Measurements from ENCODE around the gene ENOX2.

DNA sequence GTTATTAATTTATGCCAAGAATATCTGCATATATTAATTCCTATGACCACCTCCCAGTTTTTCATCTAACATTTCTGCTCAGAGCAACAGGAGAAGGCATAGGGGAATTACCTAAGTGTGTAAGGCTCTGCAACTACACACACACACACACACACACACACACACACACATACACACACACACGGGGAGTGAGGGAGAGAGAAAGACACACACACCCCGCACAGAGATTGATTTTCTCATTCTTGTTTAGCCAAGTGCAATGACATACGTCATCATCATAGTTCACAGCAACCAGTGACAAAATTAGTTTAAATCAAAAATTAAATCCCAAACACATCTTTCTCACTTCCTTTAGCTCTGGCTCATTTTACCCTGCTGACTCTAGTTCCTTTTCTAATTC is 298.1 kb downstream of the ENOX2 start:
- TF ChIP-seq, protein P1, sequence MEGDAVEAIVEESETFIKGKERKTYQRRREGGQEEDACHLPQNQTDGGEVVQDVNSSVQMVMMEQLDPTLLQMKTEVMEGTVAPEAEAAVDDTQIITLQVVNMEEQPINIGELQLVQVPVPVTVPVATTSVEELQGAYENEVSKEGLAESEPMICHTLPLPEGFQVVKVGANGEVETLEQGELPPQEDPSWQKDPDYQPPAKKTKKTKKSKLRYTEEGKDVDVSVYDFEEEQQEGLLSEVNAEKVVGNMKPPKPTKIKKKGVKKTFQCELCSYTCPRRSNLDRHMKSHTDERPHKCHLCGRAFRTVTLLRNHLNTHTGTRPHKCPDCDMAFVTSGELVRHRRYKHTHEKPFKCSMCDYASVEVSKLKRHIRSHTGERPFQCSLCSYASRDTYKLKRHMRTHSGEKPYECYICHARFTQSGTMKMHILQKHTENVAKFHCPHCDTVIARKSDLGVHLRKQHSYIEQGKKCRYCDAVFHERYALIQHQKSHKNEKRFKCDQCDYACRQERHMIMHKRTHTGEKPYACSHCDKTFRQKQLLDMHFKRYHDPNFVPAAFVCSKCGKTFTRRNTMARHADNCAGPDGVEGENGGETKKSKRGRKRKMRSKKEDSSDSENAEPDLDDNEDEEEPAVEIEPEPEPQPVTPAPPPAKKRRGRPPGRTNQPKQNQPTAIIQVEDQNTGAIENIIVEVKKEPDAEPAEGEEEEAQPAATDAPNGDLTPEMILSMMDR (conservative IDR thresholded peaks at IDR 0.05) = no peak
- TF ChIP-seq EZH2 (IDR thresholded peaks at IDR 0.05; ENCODE audit: low read depth) = no peak

All from PC-9 (cell line).